SK-N-SH (cell line): Measurements from ENCODE around the gene DEPP1. TPM values are rescaled to one million over a fixed set of nuclear protein-coding genes. Genes with fewer than 3 reads are reported as not detected.

Source experiments
- CTCF ChIA-PET: fragments of 300-600, 350-600 bp; formaldehyde crosslinking; extraction: SDS; loops from one replicate; lab custom pipeline; 2021; lab: Yijun Ruan, JAX
- POLR2A ChIA-PET: fragments of 350-600 bp; sonication (Branson Sonifier 250); formaldehyde crosslinking; extraction: SDS; loops from one replicate; lab custom pipeline; 2020; ENCODE audit warnings: antibody characterized with exemption, inconsistent platforms; lab: Yijun Ruan, JAX
- DNase-seq: peaks from one replicate; pipeline ENCODE4 v3.0.0; 2012
- H2AFZ ChIP-seq: fragments of 200-600 bp; sonication (generic); 2 replicates; pipeline ENCODE4 v1.8.1; 2016; ENCODE audit warnings: antibody characterized with exemption, mild to moderate bottlenecking, low read depth
- H3F3A ChIP-seq: fragments of 200-600 bp; sonication (generic); replicated peaks from 2 replicates; pipeline ENCODE3; 2016; ENCODE audit warnings: antibody characterized with exemption, mild to moderate bottlenecking; ENCODE audit not compliant: insufficient read depth
- H3K27ac ChIP-seq, 2 experiments: fragments of 200-500 bp in 1 of 2; fragments of 200-600 bp in 1 of 2; sonication (Bioruptor generic) in 1 of 2; sonication (generic), shearing (Covaris generic) in 1 of 2; 2 replicates each; pipeline versions ENCODE4 v1.5.1 to v1.6.1; 2014 to 2016; ENCODE audit warnings: low read depth in 2 of 2, inconsistent platforms in 1 of 2, low read length in 1 of 2, mild to moderate bottlenecking in 1 of 2, mixed read lengths in 1 of 2
- H3K27me3 ChIP-seq: fragments of 200-600 bp; sonication (generic), shearing (Covaris generic); 2 replicates; pipeline ENCODE4 v1.6.1; 2016; ENCODE audit warnings: mixed run types; ENCODE audit not compliant: insufficient read depth
- H3K36me3 ChIP-seq, 2 experiments: fragments of 200-500 bp in 1 of 2; fragments of 200-600 bp in 1 of 2; sonication (Bioruptor generic) in 1 of 2; sonication (generic) in 1 of 2; replicated peaks in 1 of 2; 2 replicates each; pipeline versions ENCODE3 to v1.5.1; 2014 to 2016; ENCODE audit warnings: low read length in 1 of 2, mild to moderate bottlenecking in 1 of 2; ENCODE audit not compliant: insufficient read depth in 2 of 2, control insufficient read depth in 1 of 2
- H3K4me1 ChIP-seq, 2 experiments: fragments of 200-500 bp in 1 of 2; fragments of 200-600 bp in 1 of 2; sonication (Bioruptor generic) in 1 of 2; sonication (generic), shearing (Covaris generic) in 1 of 2; 2 replicates each; pipeline versions ENCODE4 v1.5.1 to v1.6.1; 2014 to 2016; ENCODE audit warnings: low read depth in 1 of 2, low read length in 1 of 2, mixed run types in 1 of 2; ENCODE audit not compliant: insufficient read depth in 2 of 2, control insufficient read depth in 1 of 2
- H3K4me2 ChIP-seq: fragments of 200-600 bp; sonication (generic), shearing (Covaris generic); 2 replicates; pipeline ENCODE4 v1.6.1; 2017; ENCODE audit warnings: mixed run types
- H3K4me3 ChIP-seq, 2 experiments: fragments of 200-500 bp in 1 of 2; fragments of 200-600 bp in 1 of 2; sonication (Bioruptor generic) in 1 of 2; sonication (generic), shearing (Covaris generic) in 1 of 2; 2 replicates each; pipeline versions ENCODE4 v1.5.1 to v1.8.1; 2014 to 2016; ENCODE audit warnings: low read depth in 2 of 2, inconsistent platforms in 1 of 2, low read length in 1 of 2, mild to moderate bottlenecking in 1 of 2, mixed read lengths in 1 of 2, moderate library complexity in 1 of 2
- H3K79me2 ChIP-seq: fragments of 200-600 bp; sonication (generic); 2 replicates; pipeline ENCODE4 v1.8.1; 2017; ENCODE audit warnings: mild to moderate bottlenecking; ENCODE audit not compliant: insufficient read depth
- H3K9ac ChIP-seq: fragments of 200-600 bp; sonication (generic); 2 replicates; pipeline ENCODE4 v1.6.1; 2017; ENCODE audit warnings: mixed run types
- H3K9me2 ChIP-seq: fragments of 200-600 bp; sonication (generic); 2 replicates; pipeline ENCODE4 v1.6.1; 2017; ENCODE audit warnings: mixed run types
- H3K9me3 ChIP-seq: fragments of 200-600 bp; sonication (generic); 2 replicates; pipeline ENCODE4 v1.6.1; 2017; ENCODE audit warnings: mixed run types, mild to moderate bottlenecking, moderate library complexity
- H4K20me1 ChIP-seq: fragments of 200-600 bp; sonication (generic); 2 replicates; pipeline ENCODE4 v1.6.1; 2017; ENCODE audit warnings: mild to moderate bottlenecking, mixed run types; ENCODE audit not compliant: insufficient read depth
- ELF1 ChIP-seq: IDR thresholded peaks from 2 replicates; pipeline ENCODE4 v1.4.0; 2012
- EP300 ChIP-seq, 2 experiments: IDR thresholded peaks; 2 replicates each; pipeline versions ENCODE4 v1.4.0 to v1.6.1; 2012; ENCODE audit warnings: borderline replicate concordance in 1 of 2, low read depth in 1 of 2, low read length in 1 of 2
- EZH2phosphoT487 ChIP-seq: fragments of 200-600 bp; sonication (generic); IDR thresholded peaks from 2 replicates; pipeline ENCODE4 v1.6.1; 2017; ENCODE audit warnings: low read depth, mixed run types, mild to moderate bottlenecking, antibody characterized with exemption, moderate library complexity, borderline replicate concordance
- FOXM1 ChIP-seq: IDR thresholded peaks from 2 replicates; pipeline ENCODE4 v1.4.0; 2012; ENCODE audit warnings: low read depth, mild to moderate bottlenecking
- GABPA ChIP-seq: IDR thresholded peaks from 2 replicates; pipeline ENCODE4 v1.4.0; 2012; ENCODE audit warnings: low read depth, mild to moderate bottlenecking
- IRF3 ChIP-seq: fragments of 150-350 bp; IDR thresholded peaks from 2 replicates; pipeline ENCODE4 v1.6.1; 2016; ENCODE audit warnings: mild to moderate bottlenecking, low read depth, low read length
- JUND ChIP-seq: IDR thresholded peaks from 2 replicates; pipeline ENCODE4 v1.4.0; 2012
- MAX ChIP-seq: IDR thresholded peaks from 2 replicates; pipeline ENCODE4 v1.4.0; 2012; ENCODE audit warnings: low read depth
- MEF2A ChIP-seq: IDR thresholded peaks from 2 replicates; pipeline ENCODE4 v1.4.0; 2012; ENCODE audit warnings: low read depth, borderline replicate concordance
- NFIC ChIP-seq: IDR thresholded peaks from 2 replicates; pipeline ENCODE4 v1.4.0; 2012; ENCODE audit warnings: borderline replicate concordance
- PBX3 ChIP-seq: IDR thresholded peaks from 2 replicates; pipeline ENCODE4; 2012
- POLR2AphosphoS5 ChIP-seq: IDR thresholded peaks from 2 replicates; pipeline ENCODE4 v1.6.1; 2012; ENCODE audit warnings: low read depth, low read length
- RAD21 ChIP-seq: IDR thresholded peaks from 2 replicates; pipeline ENCODE4 v1.6.1; 2012; ENCODE audit warnings: mild to moderate bottlenecking, low read length
- RCOR1 ChIP-seq: fragments of 150-350 bp; IDR thresholded peaks from 2 replicates; pipeline ENCODE4 v1.6.1; 2017; ENCODE audit warnings: antibody characterized with exemption, low read length
- SMC3 ChIP-seq: IDR thresholded peaks from 2 replicates; pipeline ENCODE4 v1.6.1; 2012; ENCODE audit warnings: low read depth, low read length, improper control_type of control experiment
- TAF1 ChIP-seq: IDR thresholded peaks from 2 replicates; pipeline ENCODE4 v1.6.1; 2012; ENCODE audit warnings: low read depth, mild to moderate bottlenecking, low read length, moderate library complexity, borderline replicate concordance
- YY1 ChIP-seq: IDR thresholded peaks from 2 replicates; pipeline ENCODE4 v1.4.0; 2012; ENCODE audit warnings: low read depth, mild to moderate bottlenecking
- ZBTB33 ChIP-seq: IDR thresholded peaks from 2 replicates; pipeline ENCODE4 v1.4.0; 2012; ENCODE audit warnings: low read depth, borderline replicate concordance
- WGBS: methylation state at CpG from one replicate; pipeline ENCODE4 v1.1.6; 2017; ENCODE audit warnings: low lambda C conversion rate; 5-methylcytosine and 5-hydroxymethylcytosine counted together
- polyA plus RNA-seq, 3 experiments: library from polyadenylated mRNA; depleted of rRNA; stranded (reverse); fragments of >200 nt; gene quantifications; 2 replicates each; pipeline ENCODE4 v1.2.3, GENCODE V29; 2012

The DEPP1 gene
- polyA plus RNA-seq, 1 of the 3 experiments (the other 2 are of a cell fraction), result 5.3 TPM

GRCh38 chr10:44931621-44932516, 46.7 kb downstream of the DEPP1 start:
- TF ChIP-seq JUND (no peak), NFIC (no peak), PBX3 (no peak), EP300 (IDR thresholded peaks at IDR 0.05; ENCODE audit: borderline replicate concordance in 1 of 2, low read depth in 1 of 2, low read length in 1 of 2) (no peak), POLR2AphosphoS5 (no peak), TAF1 (no peak), IRF3 (no peak)
- TF ChIP-seq, all 33 proteins: peak for 0
- POLR2A ChIA-PET, result no interaction called here
- WGBS, result 46% methylated on average over 7 of the region's 10 CpGs

GRCh38 chr10:44930904-44931620, 47.5 kb downstream of the DEPP1 start:
- WGBS, result 38% methylated on average over 4 of the region's 4 CpGs
- TF ChIP-seq IRF3, result no peak
- TF ChIP-seq RCOR1, result no peak
- TF ChIP-seq RAD21, result no peak
- no peak for TF ChIP-seq GABPA
- TF ChIP-seq MAX, result no peak
- no peak for TF ChIP-seq MEF2A
- no peak for TF ChIP-seq PBX3
- TF ChIP-seq ELF1, result no peak
- TF ChIP-seq SMC3, result no peak
- TF ChIP-seq EZH2phosphoT487, result no peak
- TF ChIP-seq JUND, result no peak
- TF ChIP-seq ZBTB33, result no peak
- TF ChIP-seq YY1, result no peak
- TF ChIP-seq FOXM1, result no peak

More at GRCh38 chr10:44931621-44932516, 46.7 kb downstream of the DEPP1 start:
- H3K4me1 ChIP-seq, result peaks cover 0 to 10% of the 10 kb centered on the region in 2 experiments; a peak in 2 of 4 replicates
- no peak overlapping the region for H3K9ac ChIP-seq
- no peaks in the 10 kb centered on the region for H3K36me3 ChIP-seq
- DNase-seq, result no peak
- H3K9me3 ChIP-seq, result no peaks in the 10 kb centered on the region
- H3K4me2 ChIP-seq, result no peak overlapping the region
- no peaks in the 10 kb centered on the region for H3F3A ChIP-seq
- H4K20me1 ChIP-seq, result no peaks in the 10 kb centered on the region
- H3K27ac ChIP-seq, result no peak overlapping the region
- no peaks in the 10 kb centered on the region for H3K79me2 ChIP-seq
- H3K9me2 ChIP-seq, result no peaks in the 10 kb centered on the region
- H3K27me3 ChIP-seq, result peaks cover 8% of the 10 kb centered on the region; the same call in 1 of the 2 replicates
- H2AFZ ChIP-seq, result no peak overlapping the region
- CTCF ChIA-PET, result interaction anchor here (0.6 to 8.5 kb wide), 27 partner anchors 8 to 205 kb away, joined by 3 to 121 read pairs (median 5); partner anchors contain the start of genes DEPP1, RASSF4, TMEM72 and ZNF22
- no peak overlapping the region for H3K4me3 ChIP-seq

More at GRCh38 chr10:44930904-44931620, 47.5 kb downstream of the DEPP1 start:
- no peaks in the 10 kb centered on the region for H3K9me2 ChIP-seq
- H2AFZ ChIP-seq, result no peak overlapping the region
- DNase-seq, result no peak
- H3K9me3 ChIP-seq, result no peaks in the 10 kb centered on the region
- H3K36me3 ChIP-seq, result no peaks in the 10 kb centered on the region
- no peaks in the 10 kb centered on the region for H3K79me2 ChIP-seq
- CTCF ChIA-PET, result interaction anchor here (1.7 to 8.5 kb wide), 8 partner anchors 10 to 59 kb away, joined by 4 to 121 read pairs (median 24); partner anchors contain the start of gene DEPP1
- no peak overlapping the region for H3K27ac ChIP-seq
- H3K27me3 ChIP-seq, result peaks cover 8% of the 10 kb centered on the region; the same call in 1 of the 2 replicates
- no peaks in the 10 kb centered on the region for H3F3A ChIP-seq
- no peaks in the 10 kb centered on the region for H4K20me1 ChIP-seq
- POLR2A ChIA-PET, result no interaction called here
- no peak overlapping the region for H3K4me2 ChIP-seq
- H3K4me3 ChIP-seq, result no peak overlapping the region
- peaks cover 0 to 9% of the 10 kb centered on the region in 2 experiments; a peak in 2 of 4 replicates for H3K4me1 ChIP-seq
- no peak overlapping the region for H3K9ac ChIP-seq
